T1000 (cell line): Measurements from ENCODE around the gene CCL20.

ENCODE experiments used
- DNase-seq: peaks from one replicate; lab custom pipeline; 2025; ENCODE audit warnings: mixed read lengths; lab: John Stamatoyannopoulos, UW

The CCL20 gene

DNA sequence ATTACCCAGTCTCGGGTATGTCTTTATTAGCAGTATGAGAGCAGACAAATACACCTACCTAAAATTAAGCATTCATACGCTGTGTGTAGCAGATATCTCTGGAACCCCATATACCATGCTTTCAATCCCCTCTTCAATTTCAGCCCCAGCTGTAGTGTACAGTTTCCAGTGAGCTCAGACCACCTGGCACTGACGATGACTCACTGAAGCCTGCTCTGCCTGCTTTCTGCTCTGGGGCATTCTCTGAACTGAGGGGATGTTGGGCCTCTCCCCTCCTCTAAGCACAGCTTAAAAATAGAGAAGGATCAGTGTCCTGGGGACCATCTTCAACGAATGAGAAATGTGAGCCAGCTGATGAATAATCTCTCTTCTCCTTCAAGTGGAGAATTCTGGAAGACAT is 8.7 kb upstream of the CCL20 start:
- no peak for DNase-seq

DNA sequence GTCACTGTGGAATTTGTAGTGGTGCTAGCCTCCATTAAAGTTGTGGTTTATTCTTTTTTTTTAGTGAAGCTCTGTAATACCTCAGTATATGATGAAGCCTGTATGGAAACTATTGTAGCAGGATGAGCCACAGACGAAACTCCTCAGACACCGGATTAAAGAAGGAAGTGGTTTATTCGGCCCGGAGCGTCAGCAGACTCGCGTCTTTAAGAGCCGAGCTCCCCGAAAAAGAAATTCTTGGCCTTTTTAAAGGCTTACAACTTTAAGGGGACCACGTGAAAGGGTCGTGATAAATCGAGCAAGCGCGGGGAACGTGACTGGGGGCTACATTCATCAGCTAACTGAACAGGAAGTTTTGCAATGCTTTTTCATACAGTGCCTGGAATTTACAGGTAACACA is 8.1 kb upstream of the CCL20 start:
- DNase-seq, result no peak

DNA sequence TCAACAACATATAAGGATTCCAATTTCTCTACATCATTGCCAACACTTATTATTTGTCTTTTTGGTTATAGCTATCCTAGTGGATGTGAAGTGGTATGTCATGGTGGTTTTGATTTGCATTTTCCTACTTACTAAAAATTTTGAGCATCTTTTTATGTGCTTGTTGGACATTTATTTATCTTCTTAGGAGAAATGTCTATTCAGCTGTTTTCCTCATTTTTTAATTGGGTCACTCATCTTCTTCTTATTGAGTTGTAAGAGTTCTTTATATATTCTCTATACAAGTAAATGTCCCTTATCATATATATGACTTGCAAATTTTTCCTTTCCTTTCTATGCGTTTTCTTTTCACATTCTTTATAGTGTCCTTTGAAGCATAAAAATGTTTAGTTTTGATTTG is 4.7 kb upstream of the CCL20 start:
- DNase-seq, result no peak

DNA sequence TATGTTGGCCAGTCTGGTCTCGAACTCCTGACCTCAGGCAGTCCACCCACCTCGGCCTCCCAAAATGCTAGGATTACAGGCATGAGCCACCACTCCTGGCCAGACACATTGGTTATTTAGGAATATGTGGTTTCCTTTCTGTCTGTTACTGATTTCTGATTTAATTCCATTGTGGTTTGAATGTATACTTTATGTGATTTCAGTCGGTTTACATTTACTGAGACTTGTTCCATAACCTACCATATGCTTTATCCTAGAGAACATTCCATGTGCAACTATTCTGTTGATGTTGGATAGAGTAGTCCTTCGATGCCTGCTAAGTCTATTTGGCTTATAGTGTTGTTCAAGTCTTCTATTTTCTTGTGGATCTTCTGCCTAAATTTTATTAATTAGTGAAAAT is 1.6 kb upstream of the CCL20 start:
- DNase-seq, result no peak

DNA sequence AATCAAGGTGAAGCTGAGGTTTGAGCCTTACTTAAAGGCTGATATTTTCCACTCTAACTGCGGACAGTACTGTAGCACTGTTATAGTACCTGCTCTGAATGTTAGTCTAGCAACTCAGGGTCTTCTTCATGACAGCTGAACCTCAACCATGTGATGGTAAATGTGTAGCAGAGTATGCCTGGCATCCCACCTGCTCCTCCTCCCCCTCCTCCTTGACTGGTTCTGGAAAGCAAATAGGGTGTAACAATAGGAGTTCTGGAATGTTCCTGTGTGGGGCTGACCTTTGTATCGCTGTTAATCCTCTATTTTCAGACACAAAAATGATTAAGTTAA is 447 bp upstream of the CCL20 start:
- DNase-seq, result no peak

DNA sequence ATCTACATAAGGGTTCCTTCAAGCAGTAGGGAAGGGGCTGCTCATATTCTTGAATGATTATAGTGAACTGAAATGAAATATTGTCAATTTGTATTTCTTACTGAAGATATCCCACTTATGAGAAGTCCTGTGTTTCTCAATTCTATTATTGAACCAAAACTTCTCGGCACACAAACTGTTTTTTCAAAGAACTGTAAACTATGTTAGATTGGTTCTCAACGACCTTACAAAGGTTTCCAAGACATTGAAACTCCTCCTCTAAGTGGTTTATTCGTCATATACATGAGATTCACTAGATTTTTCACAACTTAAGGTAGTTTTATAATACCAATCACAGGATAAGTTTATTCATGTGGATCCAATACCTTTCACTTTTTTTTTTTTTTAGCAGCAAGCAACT is 1.4 kb downstream of the CCL20 start:
- no peak for DNase-seq

DNA sequence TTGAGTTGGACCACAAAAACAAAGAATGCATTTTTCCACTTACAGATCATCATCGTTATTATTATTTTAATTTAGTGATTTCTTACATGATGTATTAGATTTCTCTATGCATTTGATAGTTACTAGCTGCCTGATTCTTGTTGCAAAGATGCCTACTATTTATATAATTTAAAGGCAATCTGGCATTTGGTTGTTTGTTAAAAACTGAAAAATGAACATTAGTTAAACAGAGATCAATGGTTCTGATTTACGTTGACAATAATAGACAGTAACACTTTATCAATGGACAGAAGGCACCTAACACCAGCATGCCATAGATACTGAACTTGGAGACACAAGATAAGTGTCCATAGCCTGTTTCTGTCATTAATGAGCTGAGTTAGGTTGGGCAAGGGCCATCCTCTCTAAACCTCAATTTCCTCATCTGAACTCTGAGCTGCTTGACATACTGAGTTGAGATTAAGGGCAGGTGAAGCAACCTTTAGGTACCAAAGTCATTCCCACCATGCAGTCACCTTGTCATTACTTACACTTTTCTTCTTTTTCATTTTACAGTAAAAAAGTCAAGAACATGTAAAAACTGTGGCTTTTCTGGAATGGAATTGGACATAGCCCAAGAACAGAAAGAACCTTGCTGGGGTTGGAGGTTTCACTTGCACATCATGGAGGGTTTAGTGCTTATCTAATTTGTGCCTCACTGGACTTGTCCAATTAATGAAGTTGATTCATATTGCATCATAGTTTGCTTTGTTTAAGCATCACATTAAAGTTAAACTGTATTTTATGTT is 3.1 kb downstream of the CCL20 start:
- no peak for DNase-seq

DNA sequence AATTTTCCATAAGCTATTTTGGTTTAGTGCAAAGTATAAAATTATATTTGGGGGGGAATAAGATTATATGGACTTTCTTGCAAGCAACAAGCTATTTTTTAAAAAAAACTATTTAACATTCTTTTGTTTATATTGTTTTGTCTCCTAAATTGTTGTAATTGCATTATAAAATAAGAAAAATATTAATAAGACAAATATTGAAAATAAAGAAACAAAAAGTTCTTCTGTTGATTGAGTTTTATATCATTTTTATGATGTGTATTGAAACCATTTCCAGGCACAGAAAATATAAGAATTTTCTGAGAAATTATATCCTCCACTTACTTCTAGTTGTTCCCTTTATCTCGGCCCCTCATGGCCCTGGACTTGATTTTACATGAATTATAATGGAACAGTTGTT is 3.7 kb downstream of the CCL20 start:
- DNase-seq, result no peak

DNA sequence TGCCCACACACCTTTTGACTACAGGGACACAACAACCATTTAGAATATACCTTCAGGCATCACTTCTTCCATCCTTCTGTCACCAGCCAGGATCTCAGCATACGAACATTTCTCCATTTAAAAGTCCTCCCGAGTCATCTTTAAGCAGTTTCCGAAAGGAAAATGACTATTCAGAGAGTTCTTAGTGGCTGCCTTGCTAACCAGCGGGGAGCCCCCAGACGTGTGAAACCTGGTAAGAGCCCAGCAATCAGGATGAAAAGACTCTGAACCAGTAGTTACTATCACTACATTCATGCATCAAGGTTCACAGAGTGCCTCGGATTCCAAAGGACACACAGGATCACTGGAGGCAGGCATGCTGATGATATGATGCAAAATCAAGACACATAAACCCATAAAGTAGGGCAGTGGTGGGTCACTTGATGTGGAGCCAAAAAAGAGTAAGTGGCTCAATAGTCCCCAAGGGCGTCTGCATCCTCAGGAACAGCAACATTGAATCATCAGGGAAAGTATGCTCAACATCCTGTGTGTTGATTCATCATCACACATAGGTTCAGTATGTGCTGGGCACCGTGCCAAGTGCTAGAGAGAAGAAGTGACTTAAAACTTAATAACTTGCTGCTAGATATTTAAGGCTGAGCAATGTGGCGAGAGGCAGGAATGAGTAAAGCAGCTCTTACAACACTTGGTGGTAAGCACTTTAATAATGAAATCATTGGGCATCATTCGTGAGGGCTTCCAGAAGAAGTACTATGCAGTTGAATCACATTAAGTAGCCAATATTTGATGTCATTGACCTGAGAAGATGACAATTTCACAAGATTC is 4.4 kb downstream of the CCL20 start:
- peak; percentile 94 for DNase-seq

DNA sequence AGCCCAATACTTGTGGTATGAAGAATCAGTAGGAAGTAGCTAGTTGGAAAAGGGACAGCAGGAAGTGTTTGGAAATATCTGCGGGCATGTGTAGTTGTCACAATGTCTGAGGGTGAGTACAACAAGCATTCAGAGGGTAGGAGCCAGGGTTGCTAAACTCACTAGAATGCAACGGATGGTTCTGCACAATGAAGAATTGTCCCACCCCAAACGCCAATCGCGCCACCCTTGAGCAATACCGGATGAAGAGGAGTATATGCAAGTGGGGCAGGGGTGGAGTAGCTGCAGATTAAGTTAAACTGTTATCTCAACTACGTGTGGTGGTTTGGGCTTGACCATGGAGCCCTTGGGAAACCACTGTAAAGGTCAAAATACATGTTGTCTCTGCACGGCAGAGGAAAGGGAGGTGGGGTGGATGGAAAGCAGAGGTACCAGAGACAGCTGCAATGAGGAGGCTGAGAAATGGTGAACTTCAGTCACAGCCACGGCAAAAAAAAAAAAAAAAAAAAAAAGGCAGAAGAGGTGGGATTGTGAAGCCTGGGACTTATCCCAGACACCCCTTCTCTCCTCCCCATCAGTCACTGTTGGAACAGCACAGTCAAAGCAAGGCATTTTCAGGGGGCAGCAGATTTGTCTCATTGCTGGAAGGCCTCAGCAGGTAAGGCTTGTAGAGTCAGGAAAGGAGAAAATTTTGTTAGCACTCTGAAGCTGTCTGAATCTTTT is 5.2 kb downstream of the CCL20 start:
- DNase-seq, result no peak

DNA sequence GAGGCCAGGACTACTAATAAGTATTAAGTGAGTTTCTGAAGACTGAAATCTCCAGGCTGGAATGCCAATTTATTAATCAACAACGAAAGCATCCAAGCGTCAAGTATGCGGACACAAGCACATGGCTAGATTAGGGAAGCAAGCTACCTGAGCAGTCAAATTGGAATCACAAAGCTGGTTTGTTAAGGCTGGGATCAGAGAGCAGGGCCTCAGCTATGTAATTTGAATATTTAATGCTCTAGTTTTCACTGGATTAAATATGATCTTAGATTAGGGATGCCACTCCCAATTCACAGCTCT is 5.7 kb downstream of the CCL20 start:
- no peak for DNase-seq

DNA sequence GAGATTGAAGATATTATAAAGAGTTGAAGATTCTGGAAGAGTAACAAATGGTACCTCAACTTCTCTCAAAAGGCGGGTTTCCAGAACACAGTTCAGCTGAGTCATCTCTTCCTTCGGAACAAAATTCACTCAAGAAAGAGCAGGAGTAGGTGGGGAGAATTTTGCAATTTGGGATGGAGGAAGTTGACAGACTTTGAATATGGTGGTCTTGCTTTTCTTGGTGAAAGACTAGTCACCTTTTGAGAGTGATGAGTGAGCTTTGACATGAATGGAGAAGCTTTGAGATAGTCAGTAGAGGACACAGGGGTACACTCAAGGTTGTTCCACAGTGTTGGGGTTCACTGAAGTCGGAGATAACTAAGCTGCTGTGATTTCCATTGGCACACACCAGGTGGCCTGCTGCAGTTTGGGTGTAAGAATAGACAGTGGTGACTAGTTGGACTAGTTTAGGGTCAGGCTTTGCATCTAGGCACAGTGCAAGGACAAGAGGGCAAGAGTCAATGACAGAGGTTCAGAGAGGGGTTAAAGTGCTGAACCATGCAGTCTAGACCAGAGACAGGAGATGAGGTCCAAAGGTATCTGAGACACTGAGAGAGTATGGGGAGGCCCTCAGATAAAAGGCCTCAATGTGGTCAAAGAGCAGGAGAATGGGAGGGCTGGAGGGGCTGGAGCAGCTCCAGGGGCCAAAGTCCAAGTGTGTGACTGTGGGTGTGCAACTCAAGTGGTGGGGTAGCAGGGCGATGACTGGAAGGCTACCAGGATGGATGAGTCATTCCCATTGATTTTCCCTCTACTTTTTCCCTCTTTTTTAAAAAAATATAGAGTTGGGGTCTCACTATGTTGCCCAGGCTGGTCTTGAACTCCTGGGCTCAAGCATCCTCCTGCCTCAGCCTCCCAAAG is 7.7 kb downstream of the CCL20 start:
- DNase-seq, result no peak

DNA sequence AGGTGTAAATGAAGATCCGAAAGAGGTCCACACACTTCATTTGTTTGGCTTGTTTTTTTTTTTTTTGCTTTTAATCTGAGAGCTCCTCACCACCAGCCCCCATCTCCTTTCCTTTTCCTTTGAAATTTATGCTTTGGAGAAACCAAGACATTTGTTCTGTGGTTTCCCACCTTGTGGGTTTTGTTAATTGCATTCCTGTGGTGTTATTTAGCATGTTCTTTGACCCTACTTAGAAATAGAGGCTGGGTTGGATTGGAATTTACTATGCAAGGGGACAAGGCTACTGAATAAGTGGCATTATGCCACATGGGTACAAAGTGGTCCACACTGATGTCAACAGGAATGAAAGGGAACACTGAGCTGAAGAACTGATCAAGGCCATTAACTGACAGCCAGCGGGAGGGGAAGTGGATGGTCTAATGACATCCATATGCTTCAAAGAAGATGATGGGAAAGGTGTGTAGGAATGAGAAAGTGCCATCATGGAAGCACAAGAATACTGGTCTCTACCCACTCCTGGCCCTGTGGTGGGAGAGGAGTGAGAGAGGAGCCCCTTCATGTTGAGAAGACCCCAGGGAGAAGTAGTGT is 8.9 kb downstream of the CCL20 start:
- DNase-seq, result no peak

DNA sequence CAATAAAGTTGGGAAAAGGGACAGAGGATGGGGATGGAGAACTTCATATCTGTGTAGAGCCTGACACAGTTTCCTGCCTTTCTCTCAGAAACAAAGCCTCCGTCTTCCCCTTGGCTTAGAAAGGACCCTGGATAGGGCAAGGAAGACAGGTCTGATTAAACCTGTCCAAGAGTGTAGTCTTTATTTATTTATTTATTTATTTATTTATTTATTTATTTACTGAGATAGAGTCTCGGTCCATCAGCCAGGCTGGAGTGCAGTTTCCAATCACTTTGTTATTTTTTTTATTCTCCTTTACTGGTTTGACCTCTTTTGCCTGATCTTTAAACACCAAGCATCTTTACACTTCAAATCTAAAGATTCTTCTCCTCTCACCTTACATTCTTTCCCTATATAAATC is 10.3 kb downstream of the CCL20 start:
- DNase-seq, result no peak

DNA sequence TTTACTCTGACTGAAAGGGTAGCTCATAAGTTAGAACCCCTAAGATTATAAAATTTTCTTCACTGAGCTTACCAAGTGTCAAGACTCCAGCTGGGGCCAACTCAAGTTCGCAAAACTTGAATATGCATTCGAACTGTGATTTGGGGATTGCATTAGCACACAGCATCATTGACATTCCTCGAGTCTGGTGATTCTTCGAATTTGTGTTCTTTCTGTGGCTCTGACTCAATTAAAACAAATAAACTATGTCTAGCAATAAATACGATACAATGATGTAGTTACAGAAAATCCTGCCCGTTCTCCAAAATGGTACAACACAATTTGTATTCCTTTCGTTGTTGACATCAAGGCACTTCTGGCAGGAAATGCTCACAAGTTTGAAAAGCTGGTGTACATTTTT is 11.1 kb downstream of the CCL20 start:
- no peak for DNase-seq

DNA sequence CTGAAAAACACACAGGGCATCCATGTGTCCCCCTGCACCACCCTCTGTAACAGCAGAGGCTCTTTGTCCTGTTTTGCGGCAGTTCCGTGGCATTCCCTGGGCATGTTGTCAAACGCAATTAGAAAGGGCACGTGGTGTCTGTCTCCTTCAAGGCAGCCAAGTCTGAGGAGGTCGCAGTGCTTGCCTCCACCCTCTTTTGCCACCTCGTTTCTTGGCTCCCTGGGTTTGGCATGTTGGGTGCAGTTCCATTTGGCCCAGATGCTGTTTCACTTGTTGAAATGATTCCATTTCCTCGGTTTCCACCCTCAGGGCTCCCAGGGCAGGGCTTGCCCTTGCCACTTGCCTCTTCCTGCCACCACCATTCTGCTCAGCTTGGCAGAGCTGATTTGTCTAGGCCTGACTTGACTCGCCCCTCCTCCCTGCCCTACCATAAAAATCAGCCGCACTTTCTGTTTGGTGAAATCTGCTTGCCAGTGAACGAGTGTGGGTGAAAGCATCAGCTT is 12.4 kb downstream of the CCL20 start:
- no peak for DNase-seq

DNA sequence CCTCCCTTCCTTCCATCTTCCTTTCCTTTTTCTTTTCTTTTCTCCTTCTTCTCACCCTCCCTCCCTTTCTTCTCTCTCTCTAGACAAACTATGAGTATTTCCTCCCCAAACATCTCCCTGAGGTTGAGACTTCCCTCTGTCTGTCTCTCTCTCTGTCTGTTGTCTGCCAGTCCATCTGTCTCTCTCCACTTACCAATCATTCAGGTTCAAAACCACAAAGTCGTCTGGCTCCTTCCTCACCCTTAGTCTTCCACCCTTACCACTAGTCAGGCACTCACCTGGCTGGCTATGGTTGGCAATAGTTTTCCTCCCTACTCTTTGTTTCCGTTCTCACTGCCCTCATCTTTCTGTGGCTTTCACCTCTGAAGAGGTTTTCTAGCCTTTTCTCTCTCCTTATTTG is 12.9 kb downstream of the CCL20 start:
- no peak for DNase-seq

DNA sequence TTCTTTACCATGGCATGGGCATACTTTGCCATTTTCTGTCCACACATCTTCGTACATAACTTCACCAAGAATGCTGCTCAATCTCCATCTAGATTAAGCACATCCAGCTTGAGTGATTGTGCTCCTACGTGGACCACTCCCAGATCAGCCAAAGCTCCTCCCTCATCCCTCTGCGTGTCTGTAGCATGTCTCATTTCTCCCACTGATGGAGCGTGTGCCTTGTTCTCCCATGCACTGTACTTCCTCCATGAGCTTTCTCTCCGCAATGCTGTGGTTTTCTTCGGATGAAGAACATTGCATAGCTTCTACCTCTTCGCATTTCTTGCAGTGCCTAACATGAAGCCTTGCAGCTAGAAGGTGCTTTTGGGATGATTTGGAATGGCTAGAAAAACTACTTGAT is 13.5 kb downstream of the CCL20 start:
- no peak for DNase-seq

DNA sequence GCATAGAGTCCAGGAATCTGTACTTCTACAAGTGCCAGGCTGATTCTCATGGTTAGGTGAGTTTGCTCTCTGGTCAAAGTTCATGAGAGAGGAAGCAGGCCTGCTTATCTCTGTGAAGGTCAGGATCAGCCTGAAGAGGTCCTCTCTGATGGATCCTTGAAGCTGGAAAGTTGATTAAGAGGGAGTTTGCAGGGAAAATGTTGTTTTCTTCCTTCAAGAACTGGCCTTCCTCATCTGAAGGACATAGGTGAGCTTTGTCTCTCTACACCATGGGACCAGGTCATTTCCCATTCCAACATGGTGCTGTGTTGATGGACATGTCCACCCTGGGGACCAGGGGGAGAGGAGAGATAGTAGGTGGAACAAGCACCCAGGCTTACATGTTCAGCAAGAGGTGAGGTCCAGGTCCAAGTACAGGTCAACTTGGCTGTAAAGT is 14.9 kb downstream of the CCL20 start:
- no peak for DNase-seq

DNA sequence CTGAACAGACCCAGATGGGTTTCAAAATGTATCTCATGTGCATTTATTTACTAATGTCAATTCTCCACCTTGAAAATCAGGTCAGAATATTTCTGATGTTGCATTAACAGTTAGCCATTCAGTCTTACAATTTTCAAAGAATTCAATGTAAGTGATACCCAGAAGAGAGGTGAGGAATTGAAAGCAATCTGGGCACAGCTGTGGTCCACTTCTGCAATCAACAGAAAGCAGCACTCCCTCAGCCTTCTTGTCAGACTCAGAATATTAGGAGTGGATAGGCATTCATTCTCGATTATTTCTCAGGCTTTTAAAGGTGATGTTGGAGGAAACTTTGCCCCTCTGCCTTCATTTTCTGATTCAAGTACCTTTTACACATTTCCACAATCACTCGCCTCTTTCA is 15.7 kb downstream of the CCL20 start:
- no peak for DNase-seq

DNA sequence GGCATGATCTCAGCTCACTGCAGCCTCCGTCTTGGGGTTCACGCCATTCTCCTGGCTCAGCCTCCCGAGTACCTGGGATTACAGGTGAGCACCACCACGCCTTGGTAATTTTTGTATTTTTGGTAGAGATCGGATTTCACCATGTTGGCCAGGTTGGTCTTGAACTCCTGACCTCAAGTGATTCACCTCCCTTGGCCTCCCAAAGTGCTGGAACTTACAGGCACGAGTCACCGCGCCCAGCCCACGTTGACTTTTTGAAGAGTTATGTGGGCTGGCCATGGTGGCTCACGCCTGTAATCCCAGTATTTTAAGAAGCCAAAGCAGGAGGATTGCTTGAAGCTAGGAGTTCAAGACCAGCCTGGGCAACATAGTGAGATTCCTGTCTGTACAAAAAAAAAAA is 20.8 kb downstream of the CCL20 start:
- DNase-seq, result no peak
